Measurements from ENCODE around the gene MED31. TPM values are rescaled to one million over a fixed set of nuclear protein-coding genes. Genes with fewer than 3 reads are reported as not detected.

MED31 gene
- total RNA-seq, 4 donors from 2014 or later, result 3.8 to 8.6 (median 7.2) TPM

- Histone ChIP-seq H3K9me3 (no peaks in the 10 kb centered on the region), H3K27ac (no peak overlapping the region), H3K4me3 (no peak overlapping the region), H3K36me3 (peaks cover 0 to 12% of the 10 kb centered on the region in 2 donors), H3K4me1 (no peaks in the 10 kb centered on the region), H3K27me3 (no peaks in the 10 kb centered on the region)
- intact Hi-C loops (cut with DNase I; ENCODE audit: low total_unique reads), result no loop called here
- no peak for TF ChIP-seq POLR2A (IDR thresholded peaks at IDR 0.05)
- no peak for TF ChIP-seq CTCF (IDR thresholded peaks at IDR 0.05 in 4 of 5, conservative IDR thresholded peaks at IDR 0.05 in 1 of 5)
- no peak for DNase-seq
- ATAC-seq, result no peak
- in situ Hi-C loops (cut with MboI; ENCODE audit: low sequenced_read_pairs in 4 of 4), result loop anchor here in 1 of 4 donors (25.0 kb wide), 1 partner anchor 386 kb away; the partner anchor contains the start of genes BCL6B and RNASEK
These were observed 24.8 kb downstream of the MED31 start for GRCh38 chr17:6626616-6627015.

GRCh38 chr17:6623941-6624340, 27.5 kb downstream of the MED31 start:
- TF ChIP-seq CTCF (IDR thresholded peaks at IDR 0.05 in 4 of 5, conservative IDR thresholded peaks at IDR 0.05 in 1 of 5), result no peak
- no peak for TF ChIP-seq POLR2A (IDR thresholded peaks at IDR 0.05)
- no peak overlapping the region for H3K27ac ChIP-seq
- no peaks in the 10 kb centered on the region for H3K27me3 ChIP-seq
- ATAC-seq, result no peak
- no peak overlapping the region for H3K4me3 ChIP-seq
- intact Hi-C loops (cut with DNase I; ENCODE audit: low total_unique reads) (no loop called here), in situ Hi-C loops (cut with MboI; ENCODE audit: low sequenced_read_pairs in 4 of 4) (no loop called here)
- peaks cover 0 to 25% of the 10 kb centered on the region in 2 donors for H3K36me3 ChIP-seq
- DNase-seq, result no peak
- H3K9me3 ChIP-seq, result no peaks in the 10 kb centered on the region
- no peaks in the 10 kb centered on the region for H3K4me1 ChIP-seq

- no peak for DNase-seq
- no peak for TF ChIP-seq CTCF (IDR thresholded peaks at IDR 0.05 in 4 of 5, conservative IDR thresholded peaks at IDR 0.05 in 1 of 5)
- TF ChIP-seq POLR2A (IDR thresholded peaks at IDR 0.05), result no peak
- peaks cover 0 to 46% of the 10 kb centered on the region in 2 donors for H3K36me3 ChIP-seq
- H3K27ac ChIP-seq, result no peak overlapping the region
- no peaks in the 10 kb centered on the region for H3K27me3 ChIP-seq
- in situ Hi-C loops (cut with MboI; ENCODE audit: low sequenced_read_pairs in 4 of 4) (no loop called here), intact Hi-C loops (cut with DNase I; ENCODE audit: low total_unique reads) (no loop called here)
- no peak for ATAC-seq
- H3K4me3 ChIP-seq, result no peak overlapping the region
- no peaks in the 10 kb centered on the region for H3K4me1 ChIP-seq
- H3K9me3 ChIP-seq, result no peaks in the 10 kb centered on the region
These were observed 40.2 kb downstream of the MED31 start for GRCh38 chr17:6611231-6611630.

GRCh38 chr17:6610011-6610410, 41.4 kb downstream of the MED31 start:
- H3K4me1 ChIP-seq, result no peaks in the 10 kb centered on the region
- H3K27ac ChIP-seq, result no peak overlapping the region
- H3K4me3 ChIP-seq, result no peak overlapping the region
- no peaks in the 10 kb centered on the region for H3K27me3 ChIP-seq
- peaks cover 0 to 46% of the 10 kb centered on the region in 2 donors for H3K36me3 ChIP-seq
- in situ Hi-C loops (cut with MboI; ENCODE audit: low sequenced_read_pairs in 4 of 4) (no loop called here), intact Hi-C loops (cut with DNase I; ENCODE audit: low total_unique reads) (no loop called here)
- no peak for TF ChIP-seq CTCF (IDR thresholded peaks at IDR 0.05 in 4 of 5, conservative IDR thresholded peaks at IDR 0.05 in 1 of 5)
- no peak for TF ChIP-seq POLR2A (IDR thresholded peaks at IDR 0.05)
- H3K9me3 ChIP-seq, result no peaks in the 10 kb centered on the region
- DNase-seq (no peak), ATAC-seq (no peak)

GRCh38 chr17:6608321-6608720, 43.1 kb downstream of the MED31 start:
- Histone ChIP-seq H3K27me3 (no peaks in the 10 kb centered on the region), H3K4me1 (no peaks in the 10 kb centered on the region), H3K36me3 (peaks cover 0 to 46% of the 10 kb centered on the region in 2 donors), H3K4me3 (no peak overlapping the region), H3K9me3 (no peaks in the 10 kb centered on the region), H3K27ac (no peak overlapping the region)
- in situ Hi-C loops (cut with MboI; ENCODE audit: low sequenced_read_pairs in 4 of 4) (no loop called here), intact Hi-C loops (cut with DNase I; ENCODE audit: low total_unique reads) (no loop called here)
- ATAC-seq (no peak), DNase-seq (no peak)
- TF ChIP-seq CTCF (IDR thresholded peaks at IDR 0.05 in 4 of 5, conservative IDR thresholded peaks at IDR 0.05 in 1 of 5) (no peak), POLR2A (IDR thresholded peaks at IDR 0.05) (no peak)

All from gastrocnemius medialis (tissue), 4 donors.